ENCODE data around the gene FRMD6. TPM values are rescaled to one million over a fixed set of nuclear protein-coding genes. Genes with fewer than 3 reads are reported as not detected.

FRMD6 gene
- polyA plus RNA-seq, 1 experiment: 507 TPM

DNA sequence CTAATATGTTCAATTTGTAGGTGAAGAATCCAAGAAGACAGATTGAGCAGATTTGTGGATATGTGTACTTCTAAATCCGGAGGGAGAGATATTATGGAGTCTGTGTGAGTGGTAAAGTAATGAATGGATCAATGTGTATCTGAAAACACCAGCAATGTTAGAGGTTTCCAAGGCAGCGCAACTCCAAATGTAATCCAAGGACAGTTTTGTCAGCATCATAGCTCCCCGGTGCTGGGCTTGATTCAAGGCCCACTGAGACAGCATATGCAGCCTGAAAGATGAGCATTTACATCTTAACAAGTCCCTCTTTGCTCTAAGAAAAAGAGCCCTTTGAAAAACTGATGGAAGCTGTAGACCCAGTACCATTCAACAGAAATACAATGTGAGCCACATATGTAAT lies 38.3 kb upstream of the FRMD6 start:
- Histone ChIP-seq H3K36me3 (ENCODE audit: control insufficient read depth, insufficient read depth, low read length) (no peaks in the 10 kb centered on the region), H3K27me3 (ENCODE audit: control insufficient read depth, insufficient read depth, low read length) (no peaks in the 10 kb centered on the region), H3K4me3 (ENCODE audit: low read depth, low read length) (no peak overlapping the region)
- CTCF ChIA-PET: interaction anchor here (0.6 to 1.4 kb wide), 5 partner anchors 9 to 954 kb away, joined by 3 to 4 read pairs (median 3); no protein-coding TSS in a partner anchor
- POLR2A ChIA-PET: interaction anchor here (0.6 kb wide), 1 partner anchor 339 kb away, joined by 3 read pairs; no protein-coding TSS in a partner anchor
- no peak for DNase-seq (ENCODE audit: low read depth)
- TF ChIP-seq CTCF (IDR thresholded peaks at IDR 0.05; ENCODE audit: insufficient read depth, low read depth, low read length): no peak

- no peak overlapping the region for H3K4me3 ChIP-seq (ENCODE audit: low read depth, low read length)
- ChIA-PET CTCF (interaction anchor here (1.1 kb wide), 1 partner anchor 331 kb away, joined by 4 read pairs; no protein-coding TSS in a partner anchor), POLR2A (interaction anchor here (0.5 to 1.0 kb wide), 2 partner anchors 35 to 37 kb away, joined by 3 to 8 read pairs; no protein-coding TSS in a partner anchor)
- H3K27me3 ChIP-seq (ENCODE audit: control insufficient read depth, insufficient read depth, low read length): no peaks in the 10 kb centered on the region
- TF ChIP-seq CTCF (IDR thresholded peaks at IDR 0.05; ENCODE audit: insufficient read depth, low read depth, low read length): no peak
- no peaks in the 10 kb centered on the region for H3K36me3 ChIP-seq (ENCODE audit: control insufficient read depth, insufficient read depth, low read length)
- no peak for DNase-seq (ENCODE audit: low read depth)
Measured at GRCh38 chr14:51614707-51615106, 37.0 kb upstream of the FRMD6 start.

GRCh38 chr14:51616256-51616655 lies 35.5 kb upstream of the FRMD6 start:
- H3K36me3 ChIP-seq (ENCODE audit: control insufficient read depth, insufficient read depth, low read length): no peaks in the 10 kb centered on the region
- no peak for DNase-seq (ENCODE audit: low read depth)
- H3K4me3 ChIP-seq (ENCODE audit: low read depth, low read length): no peak overlapping the region
- ChIA-PET POLR2A (interaction anchor here (0.7 kb wide), 1 partner anchor 19 kb away, joined by 3 read pairs; no protein-coding TSS in a partner anchor), CTCF (interaction anchor here (1.2 to 1.3 kb wide), 2 partner anchors 23 to 36 kb away, joined by 4 read pairs; no protein-coding TSS in a partner anchor)
- no peak for TF ChIP-seq CTCF (IDR thresholded peaks at IDR 0.05; ENCODE audit: insufficient read depth, low read depth, low read length)
- no peaks in the 10 kb centered on the region for H3K27me3 ChIP-seq (ENCODE audit: control insufficient read depth, insufficient read depth, low read length)

GRCh38 chr14:51616724-51617409 lies 34.8 kb upstream of the FRMD6 start:
- CTCF ChIA-PET: interaction anchor here (1.2 to 1.3 kb wide), 3 partner anchors 11 to 35 kb away, joined by 4 read pairs; no protein-coding TSS in a partner anchor

More at GRCh38 chr14:51616724-51617409, 34.8 kb upstream of the FRMD6 start:
- no peak for TF ChIP-seq CTCF (IDR thresholded peaks at IDR 0.05; ENCODE audit: insufficient read depth, low read depth, low read length)
- POLR2A ChIA-PET: interaction anchor here (0.7 kb wide), 1 partner anchor 20 kb away, joined by 3 read pairs; no protein-coding TSS in a partner anchor
- DNase-seq (ENCODE audit: low read depth): peak; percentile 72
- no peak overlapping the region for H3K4me3 ChIP-seq (ENCODE audit: low read depth, low read length)
- H3K36me3 ChIP-seq (ENCODE audit: control insufficient read depth, insufficient read depth, low read length): no peaks in the 10 kb centered on the region
- no peaks in the 10 kb centered on the region for H3K27me3 ChIP-seq (ENCODE audit: control insufficient read depth, insufficient read depth, low read length)
